A673 (cell line): ENCODE measurements around the gene C19orf67. TPM values are rescaled to one million over a fixed set of nuclear protein-coding genes. Genes with fewer than 3 reads are reported as not detected.

ENCODE experiments used
- BruUV-seq: library from RNA; stranded (reverse); fragments of 400-500 nt; replicated peaks from 2 replicates; lab custom pipeline; 2021; lab: Mats Ljungman, UMichigan
- CTCF ChIA-PET: fragments of 300-600 bp; sonication (Branson Sonifier 250); formaldehyde crosslinking; loops from one replicate; lab custom pipeline; 2022; ENCODE audit warnings: antibody characterized with exemption; lab: Charles Lee
- POLR2A ChIA-PET: fragments of 300-600 bp; sonication (Branson Sonifier 250); formaldehyde crosslinking; loops from one replicate; lab custom pipeline; 2022; ENCODE audit warnings: antibody characterized with exemption; ENCODE audit not compliant: low non-redundant PET; lab: Charles Lee
- DNase-seq: peaks from one replicate; pipeline ENCODE4 v3.0.0-alpha.2; 2015; ENCODE audit warnings: low spot score
- H3K27ac ChIP-seq: fragments of 200-600 bp; sonication (generic); 2 replicates; pipeline ENCODE4 v1.5.1; 2016; ENCODE audit warnings: mixed run types, low read depth, mild to moderate bottlenecking, mixed read lengths, antibody characterized with exemption, low read length; ENCODE audit not compliant: poor library complexity, severe bottlenecking
- H3K27me3 ChIP-seq: fragments of 200-600 bp; sonication (generic); replicated peaks from 2 replicates; pipeline ENCODE4 v1.6.1; 2017; ENCODE audit warnings: mixed run types, low read depth, mild to moderate bottlenecking, mixed read lengths, antibody characterized with exemption, low read length; ENCODE audit not compliant: insufficient read depth, poor library complexity
- H3K36me3 ChIP-seq: fragments of 200-600 bp; sonication (generic); 2 replicates; pipeline ENCODE4 v1.6.1; 2016; ENCODE audit warnings: mixed run types, mild to moderate bottlenecking, mixed read lengths, antibody characterized with exemption, low read length; ENCODE audit not compliant: insufficient read depth, poor library complexity, severe bottlenecking
- H3K4me1 ChIP-seq: fragments of 200-600 bp; sonication (generic); 2 replicates; pipeline ENCODE4 v1.6.1; 2017; ENCODE audit warnings: mixed run types, mild to moderate bottlenecking, mixed read lengths, antibody characterized with exemption, low read length; ENCODE audit not compliant: insufficient read depth, poor library complexity, severe bottlenecking
- H3K4me3 ChIP-seq: fragments of 200-600 bp; sonication (generic); 2 replicates; pipeline ENCODE4 v1.5.1; 2016; ENCODE audit warnings: low read depth, mixed run types, mild to moderate bottlenecking, mixed read lengths, low read length; ENCODE audit not compliant: poor library complexity, severe bottlenecking
- H3K9me3 ChIP-seq: fragments of 200-600 bp; sonication (generic); 2 replicates; pipeline ENCODE4 v1.6.1; 2016; ENCODE audit warnings: mixed run types, low read depth, mild to moderate bottlenecking, mixed read lengths, antibody characterized with exemption, low read length; ENCODE audit not compliant: poor library complexity, severe bottlenecking
- EZH2 ChIP-seq: fragments of 200-600 bp; sonication (generic); IDR thresholded peaks from 2 replicates; pipeline ENCODE4 v1.6.1; 2017; ENCODE audit warnings: borderline replicate concordance, low read depth, mild to moderate bottlenecking, mixed read lengths, antibody characterized with exemption, low read length; ENCODE audit not compliant: poor library complexity, severe bottlenecking
- intact Hi-C: fragments of 100-400 bp; cut with micrococcal nuclease; formaldehyde crosslinking; loops from one replicate; pipeline ENCODE4 v1.10.0; 2022; ENCODE audit not compliant: unreplicated experiment
- total RNA-seq: library from RNA; stranded (reverse); gene quantifications from 2 replicates; pipeline ENCODE4 v1.2.3, GENCODE V29; 2021
- TF ChIP-seq, protein P1 (sequence below): fragments of 300-800, 200-600 bp; sonication (generic); conservative IDR thresholded peaks from 2 replicates; pipeline ENCODE4 v1.5.1; 2017; ENCODE audit warnings: low read depth, mild to moderate bottlenecking, antibody characterized with exemption, low read length, moderate library complexity, mixed read lengths

Gene C19orf67
- total RNA-seq, 1 experiment from 2014 or later: not detected

DNA sequence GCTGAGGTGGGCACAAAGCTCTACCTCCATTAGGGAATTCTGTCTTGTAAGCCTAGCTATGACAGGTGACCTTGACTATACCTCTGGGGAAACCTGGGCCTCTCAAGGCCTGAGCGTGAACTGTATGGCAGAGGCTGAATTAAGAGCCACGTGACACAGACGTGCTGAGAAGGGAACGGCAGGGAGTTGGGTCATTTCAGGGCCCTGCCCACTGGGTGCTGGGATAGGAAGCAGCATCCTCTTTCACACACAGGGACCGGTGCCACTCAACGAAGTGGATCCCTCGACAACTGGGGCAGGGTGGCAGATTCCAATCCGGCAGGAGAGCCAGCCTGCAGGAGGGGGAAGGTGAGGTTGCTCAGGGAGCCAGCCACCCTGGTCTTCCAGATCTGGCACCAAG lies 41.6 kb upstream of the C19orf67 start:
- ChIA-PET POLR2A (no interaction called here), CTCF (no interaction called here)
- BruUV-seq: no TSS peak
- DNase-seq: no peak
- intact Hi-C loops: no loop called here
- no peak for TF ChIP-seq EZH2
- TF ChIP-seq, protein P1, sequence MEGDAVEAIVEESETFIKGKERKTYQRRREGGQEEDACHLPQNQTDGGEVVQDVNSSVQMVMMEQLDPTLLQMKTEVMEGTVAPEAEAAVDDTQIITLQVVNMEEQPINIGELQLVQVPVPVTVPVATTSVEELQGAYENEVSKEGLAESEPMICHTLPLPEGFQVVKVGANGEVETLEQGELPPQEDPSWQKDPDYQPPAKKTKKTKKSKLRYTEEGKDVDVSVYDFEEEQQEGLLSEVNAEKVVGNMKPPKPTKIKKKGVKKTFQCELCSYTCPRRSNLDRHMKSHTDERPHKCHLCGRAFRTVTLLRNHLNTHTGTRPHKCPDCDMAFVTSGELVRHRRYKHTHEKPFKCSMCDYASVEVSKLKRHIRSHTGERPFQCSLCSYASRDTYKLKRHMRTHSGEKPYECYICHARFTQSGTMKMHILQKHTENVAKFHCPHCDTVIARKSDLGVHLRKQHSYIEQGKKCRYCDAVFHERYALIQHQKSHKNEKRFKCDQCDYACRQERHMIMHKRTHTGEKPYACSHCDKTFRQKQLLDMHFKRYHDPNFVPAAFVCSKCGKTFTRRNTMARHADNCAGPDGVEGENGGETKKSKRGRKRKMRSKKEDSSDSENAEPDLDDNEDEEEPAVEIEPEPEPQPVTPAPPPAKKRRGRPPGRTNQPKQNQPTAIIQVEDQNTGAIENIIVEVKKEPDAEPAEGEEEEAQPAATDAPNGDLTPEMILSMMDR: no peak
- H3K36me3 ChIP-seq: peaks cover 19% of the 10 kb centered on the region
- H3K4me3 ChIP-seq: no peak overlapping the region
- no peaks in the 10 kb centered on the region for H3K4me1 ChIP-seq
- no peaks in the 10 kb centered on the region for H3K27me3 ChIP-seq
- no peak overlapping the region for H3K27ac ChIP-seq
- H3K9me3 ChIP-seq: no peaks in the 10 kb centered on the region

DNA sequence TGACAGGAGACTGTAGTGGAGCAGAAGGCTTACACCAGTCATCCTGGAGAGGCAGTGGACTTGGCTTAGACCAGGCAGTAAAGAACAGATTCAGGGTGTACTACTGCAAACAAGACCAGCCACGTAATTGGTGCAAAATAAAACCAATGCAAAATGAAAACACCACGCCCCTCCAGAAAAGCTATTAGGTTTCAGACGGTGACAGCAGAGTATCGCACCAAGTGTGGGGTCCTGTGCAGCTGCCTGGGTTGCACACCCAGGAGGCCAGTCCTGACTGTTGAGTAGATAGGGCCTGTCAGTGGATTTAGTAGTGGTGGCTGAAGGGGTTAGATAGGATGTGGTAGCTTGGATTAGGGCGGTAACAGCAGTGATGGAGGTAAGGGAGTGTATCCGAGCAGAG lies 37.3 kb upstream of the C19orf67 start:
- H3K27ac ChIP-seq: no peak overlapping the region
- H3K4me3 ChIP-seq: no peak overlapping the region
- DNase-seq: no peak
- no TSS peak for BruUV-seq
- POLR2A ChIA-PET: no interaction called here
- peaks cover 15% of the 10 kb centered on the region for H3K36me3 ChIP-seq
- no peaks in the 10 kb centered on the region for H3K9me3 ChIP-seq
- CTCF ChIA-PET: no interaction called here
- peaks cover 6% of the 10 kb centered on the region for H3K4me1 ChIP-seq
- no peaks in the 10 kb centered on the region for H3K27me3 ChIP-seq
- TF ChIP-seq, protein P1: no peak
- TF ChIP-seq EZH2: no peak
- intact Hi-C loops: no loop called here

DNA sequence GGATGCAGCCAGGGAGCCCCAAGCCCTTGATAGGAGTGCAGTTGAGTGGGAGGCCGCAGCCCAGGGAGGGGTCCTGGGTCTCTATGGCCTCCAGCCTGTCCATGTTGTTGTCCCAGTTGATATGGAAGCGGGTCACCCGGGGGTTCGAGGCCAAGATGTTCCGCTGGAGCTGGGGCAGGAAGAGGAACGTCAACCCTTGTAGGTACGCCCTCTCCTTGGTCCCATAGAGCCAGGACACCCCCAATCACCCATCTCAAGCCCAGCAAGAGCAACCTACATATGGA lies 34.9 kb upstream of the C19orf67 start:
- Histone ChIP-seq H3K9me3 (no peaks in the 10 kb centered on the region), H3K36me3 (peaks cover 9% of the 10 kb centered on the region), H3K27me3 (no peaks in the 10 kb centered on the region), H3K4me3 (no peak overlapping the region), H3K4me1 (peaks cover 10% of the 10 kb centered on the region), H3K27ac (no peak overlapping the region)
- DNase-seq: no peak
- POLR2A ChIA-PET: interaction anchor here (0.7 kb wide), 1 partner anchor 84 kb away, joined by 4 read pairs; no protein-coding TSS in a partner anchor
- TF ChIP-seq EZH2: no peak
- TF ChIP-seq, protein P1: no peak
- intact Hi-C loops: no loop called here
- CTCF ChIA-PET: interaction anchor here (0.6 kb wide), 1 partner anchor 1348 kb away, joined by 8 read pairs; no protein-coding TSS in a partner anchor
- no TSS peak for BruUV-seq
